H1 (cell line): Measurements from ENCODE around the gene GLP1R. TPM values are rescaled to one million over a fixed set of nuclear protein-coding genes. Genes with fewer than 3 reads are reported as not detected.
A peak's percentile ranks its signal among the peaks of the same experiment; 100 is the strongest.

Source experiments
- CTCF ChIA-PET: fragments of 300-600 bp; sonication (Branson Sonifier 250); formaldehyde crosslinking; loops from one replicate; lab custom pipeline; 2021; ENCODE audit not compliant: partially characterized antibody; lab: Charles Lee
- POLR2A ChIA-PET: fragments of 300-600 bp; sonication (Branson Sonifier 250); formaldehyde crosslinking; loops from one replicate; lab custom pipeline; 2021; ENCODE audit warnings: inconsistent platforms; ENCODE audit not compliant: partially characterized antibody; lab: Charles Lee
- DNase-seq, 2 experiments: peaks; one replicate each; pipeline versions ENCODE4 v3.0.0 to v3.0.0-alpha.2; 2010 to 2022; ENCODE audit warnings: low spot score in 2 of 2, low read depth in 1 of 2, mixed read lengths in 1 of 2
- FAIRE-seq: peaks from 2 replicates; lab custom pipeline; 2011; peaks lifted over from hg19 to GRCh38; lab: Jason Lieb, UNC
- H2AFZ ChIP-seq: 2 replicates; pipeline ENCODE4 v1.8.1; 2012; ENCODE audit warnings: low read length, inconsistent platforms
- H2AK5ac ChIP-seq: 2 replicates; pipeline ENCODE4 v1.6.1; 2013; ENCODE audit warnings: low read depth, low read length
- H2BK120ac ChIP-seq: replicated peaks from 2 replicates; pipeline ENCODE3; 2013; ENCODE audit warnings: low read depth, low read length, inconsistent platforms
- H2BK12ac ChIP-seq: 2 replicates; pipeline ENCODE4 v1.6.1; 2013; ENCODE audit warnings: low read depth, low read length
- H2BK15ac ChIP-seq: 2 replicates; pipeline ENCODE4 v1.6.1; 2013; ENCODE audit warnings: low read length
- H2BK20ac ChIP-seq: 2 replicates; pipeline ENCODE4 v1.6.1; 2013; ENCODE audit warnings: low read length
- H2BK5ac ChIP-seq: 2 replicates; pipeline ENCODE4 v1.6.1; 2013; ENCODE audit warnings: low read depth, low read length
- H3K14ac ChIP-seq: 2 replicates; pipeline ENCODE4 v1.6.1; 2013; ENCODE audit warnings: inconsistent platforms; ENCODE audit not compliant: insufficient read length
- H3K18ac ChIP-seq: 2 replicates; pipeline ENCODE4 v1.6.1; 2013; ENCODE audit warnings: low read length; ENCODE audit errors: extremely low read depth
- H3K23ac ChIP-seq: 2 replicates; pipeline ENCODE4 v1.6.1; 2013; ENCODE audit warnings: inconsistent platforms; ENCODE audit not compliant: insufficient read length
- H3K23me2 ChIP-seq: 2 replicates; pipeline ENCODE4 v1.6.1; 2013; ENCODE audit warnings: low read depth, low read length
- H3K27ac ChIP-seq: 2 replicates; pipeline ENCODE4 v1.6.1; 2011; ENCODE audit warnings: low read depth, low read length, inconsistent platforms
- H3K27me3 ChIP-seq, 4 experiments: replicated peaks in 1 of 4; 1 replicate in 1 of 4; 2 replicates in 3 of 4; pipeline versions ENCODE4 v1.6.1 to v1.8.1; 2011 to 2013; ENCODE audit warnings: low read length in 3 of 4, mild to moderate bottlenecking in 3 of 4, inconsistent platforms in 2 of 4, mixed read lengths in 2 of 4, moderate library complexity in 1 of 4; ENCODE audit not compliant: control insufficient read depth in 3 of 4, insufficient read depth in 3 of 4; ENCODE audit errors: extremely low read depth in 1 of 4
- H3K36me3 ChIP-seq, 4 experiments: 2 replicates each; pipeline versions ENCODE4 v1.6.1 to v1.8.1; 2011 to 2013; ENCODE audit warnings: mild to moderate bottlenecking in 4 of 4, low read length in 3 of 4, moderate library complexity in 2 of 4, control low read depth in 1 of 4, inconsistent platforms in 1 of 4; ENCODE audit not compliant: insufficient read depth in 4 of 4, control insufficient read depth in 2 of 4
- H3K4ac ChIP-seq: replicated peaks from 2 replicates; pipeline ENCODE3; 2013; ENCODE audit warnings: low read length, low read depth, mixed read lengths, inconsistent platforms; ENCODE audit not compliant: insufficient read length
- H3K4me1 ChIP-seq, 4 experiments: replicated peaks in 1 of 4; 1 replicate in 1 of 4; 2 replicates in 3 of 4; pipeline versions ENCODE4 v1.6.1 to v1.8.1; 2011 to 2013; ENCODE audit warnings: low read length in 3 of 4, inconsistent platforms in 2 of 4, mixed read lengths in 1 of 4; ENCODE audit not compliant: insufficient read depth in 4 of 4, control insufficient read depth in 3 of 4
- H3K4me2 ChIP-seq, 2 experiments: 2 replicates each; pipeline versions ENCODE4 v1.6.1 to v1.8.1; 2011 to 2013; ENCODE audit warnings: low read depth in 2 of 2, low read length in 2 of 2, control low read depth in 1 of 2, inconsistent platforms in 1 of 2, mild to moderate bottlenecking in 1 of 2; ENCODE audit not compliant: insufficient read depth in 1 of 2
- H3K4me3 ChIP-seq, 4 experiments: fragments of 200-600, 300-600 bp in 1 of 4; sonication (generic), shearing (Covaris generic), sonication (Bioruptor Twin) in 1 of 4; 2 replicates each; pipeline versions ENCODE4 v1.5.1 to v1.8.1; 2011 to 2016; ENCODE audit warnings: low read length in 4 of 4, low read depth in 3 of 4, control low read depth in 2 of 4, inconsistent platforms in 2 of 4, mild to moderate bottlenecking in 2 of 4, mixed read lengths in 1 of 4, moderate library complexity in 1 of 4; ENCODE audit not compliant: insufficient read depth in 2 of 4; ENCODE audit errors: extremely low read depth in 1 of 4
- H3K56ac ChIP-seq: replicated peaks from 2 replicates; pipeline ENCODE3; 2013; ENCODE audit warnings: low read depth, mild to moderate bottlenecking, mixed read lengths, low read length, inconsistent platforms; ENCODE audit not compliant: insufficient read length
- H3K79me1 ChIP-seq: 2 replicates; pipeline ENCODE4 v1.6.1; 2013; ENCODE audit warnings: low read depth, low read length, control low read depth
- H3K79me2 ChIP-seq, 2 experiments: 2 replicates each; pipeline versions ENCODE4 v1.6.1 to v1.8.1; 2012 to 2013; ENCODE audit warnings: low read length in 2 of 2, mild to moderate bottlenecking in 2 of 2, inconsistent platforms in 1 of 2; ENCODE audit not compliant: insufficient read depth in 2 of 2, control insufficient read depth in 1 of 2
- H3K9ac ChIP-seq, 4 experiments: replicated peaks in 1 of 4; 1 replicate in 1 of 4; 2 replicates in 3 of 4; pipeline versions ENCODE4 v1.6.1 to v1.8.1; 2011 to 2013; ENCODE audit warnings: low read depth in 3 of 4, low read length in 3 of 4, control low read depth in 2 of 4, mild to moderate bottlenecking in 2 of 4, moderate library complexity in 2 of 4, inconsistent platforms in 1 of 4; ENCODE audit errors: extremely low read depth in 1 of 4
- H3K9me3 ChIP-seq, 2 experiments: 2 replicates each; pipeline versions ENCODE4 v1.6.1 to v1.8.1; 2012 to 2013; ENCODE audit warnings: mild to moderate bottlenecking in 2 of 2, moderate library complexity in 2 of 2, control low read depth in 1 of 2, inconsistent platforms in 1 of 2, low read depth in 1 of 2, low read length in 1 of 2, mixed read lengths in 1 of 2; ENCODE audit not compliant: insufficient read depth in 2 of 2
- H4K20me1 ChIP-seq, 2 experiments: replicated peaks in 1 of 2; 2 replicates each; pipeline versions ENCODE3 to v1.8.1; 2011 to 2013; ENCODE audit warnings: inconsistent platforms in 2 of 2, low read length in 2 of 2, mild to moderate bottlenecking in 1 of 2; ENCODE audit not compliant: insufficient read depth in 2 of 2, control insufficient read depth in 1 of 2
- H4K5ac ChIP-seq: 2 replicates; pipeline ENCODE4 v1.6.1; 2013; ENCODE audit warnings: low read length, low read depth, mixed read lengths, inconsistent platforms; ENCODE audit not compliant: insufficient read length
- H4K8ac ChIP-seq: 2 replicates; pipeline ENCODE4 v1.8.0; 2013; ENCODE audit warnings: mild to moderate bottlenecking, moderate library complexity, low read length, inconsistent platforms; ENCODE audit not compliant: insufficient read depth; ENCODE audit errors: extremely low read depth
- H4K91ac ChIP-seq: replicated peaks from 2 replicates; pipeline ENCODE3; 2013; ENCODE audit warnings: low read length, mixed read lengths, inconsistent platforms; ENCODE audit not compliant: insufficient read length
- CBX8 ChIP-seq: fragments of 300-800, 300-1000 bp; sonication (generic); IDR thresholded peaks from 2 replicates; pipeline ENCODE4 v1.7.1; 2016; ENCODE audit warnings: low read depth, low read length, borderline replicate concordance
- CTBP2 ChIP-seq: IDR thresholded peaks from 2 replicates; pipeline ENCODE4 v1.7.0; 2011; ENCODE audit warnings: borderline replicate concordance, mild to moderate bottlenecking, moderate library complexity, mixed read lengths, low read length; ENCODE audit not compliant: insufficient read depth, insufficient read length
- EZH2 ChIP-seq: fragments of 200-600 bp; sonication (generic); IDR thresholded peaks from 2 replicates; pipeline ENCODE4 v1.7.1; 2012; ENCODE audit warnings: low read depth, mild to moderate bottlenecking, moderate library complexity, low read length, inconsistent platforms; ENCODE audit not compliant: severe bottlenecking
- KDM4A ChIP-seq: IDR thresholded peaks from one replicate; pipeline ENCODE4 v1.7.1; 2012; ENCODE audit warnings: low read depth, mild to moderate bottlenecking, moderate library complexity, low read length, inconsistent platforms; ENCODE audit not compliant: severe bottlenecking
- POU5F1 ChIP-seq: IDR thresholded peaks from 2 replicates; pipeline ENCODE4 v1.6.1; 2011; ENCODE audit warnings: low read depth, mild to moderate bottlenecking, low read length, moderate library complexity
- SUZ12 ChIP-seq: fragments of 200-600 bp; sonication (generic); IDR thresholded peaks from 2 replicates; pipeline ENCODE4 v1.6.1; 2012; ENCODE audit warnings: mild to moderate bottlenecking, inconsistent platforms, low read length, moderate library complexity, mixed read lengths
- WGBS, 2 experiments: shearing (Covaris generic) in 1 of 2; methylation state at CpG; one replicate each; pipeline versions ENCODE4 v1.1.6 to v1.1.7; 2013 to 2015; ENCODE audit warnings: low lambda C conversion rate in 2 of 2, mixed read lengths in 2 of 2, inconsistent platforms in 1 of 2, low coverage in 1 of 2, missing lambda C conversion rate in 1 of 2; ENCODE audit not compliant: insufficient replicate concordance in 2 of 2, insufficient coverage in 1 of 2, insufficient read length in 1 of 2; ENCODE audit errors: extremely low coverage in 1 of 2, missing lambda C conversion rate in 1 of 2; 5-methylcytosine and 5-hydroxymethylcytosine counted together
- long read RNA-seq, 2 experiments: library from RNA in 1 of 2; library from capped mRNA in 1 of 2; stranded (forward); transcript quantifications; one replicate each; pipeline ENCODE4 v2.0.0, GENCODE V29; 2021; ENCODE audit warnings: inconsistent platforms in 1 of 2
- polyA minus RNA-seq, 3 experiments: library from RNA; depleted of rRNA, polyadenylated mRNA; stranded (reverse); fragments of >200 nt; gene quantifications; 1 replicate in 2 of 3; 2 replicates in 1 of 3; pipeline ENCODE4 v1.2.3, GENCODE V29; 2011
- polyA plus RNA-seq, 7 experiments: library from polyadenylated mRNA; depleted of rRNA in 3 of 7; stranded (reverse) in 5 of 7; unstranded in 2 of 7; fragments of >200 nt in 5 of 7; fragments of 200-250 nt in 2 of 7; gene quantifications; 1 replicate in 5 of 7; 2 replicates in 1 of 7; 4 replicates in 1 of 7; pipeline versions ENCODE4 v1.2.1 to v1.2.3, GENCODE V29; 2011 to 2013; ENCODE audit warnings: missing spikeins in 2 of 7, mixed read lengths in 2 of 7
- total RNA-seq: library from RNA; stranded (reverse); fragmentation: NEBNext Ultra II Directional; extraction: Animal tissue kit (Norgen Biotek cat#: 25700); gene quantifications from 2 replicates; pipeline ENCODE4 v1.2.1, GENCODE V29; 2021
- TF ChIP-seq, protein P1 (sequence below): IDR thresholded peaks from 2 replicates; pipeline ENCODE4 v1.6.1; 2012; ENCODE audit warnings: inconsistent platforms

Gene GLP1R
- total RNA-seq (2.6 and 3.0 TPM in 2 replicates), polyA plus RNA-seq (2011; rRNA removed) (2.7 TPM in 2 replicates), polyA minus RNA-seq (2011; rRNA and poly(A)+ RNA removed) (5.1 and 6.2 TPM in 2 replicates)
- 3.2 TPM for polyA plus RNA-seq (2011; cell fraction: cytosol; rRNA removed)
- polyA plus RNA-seq (2011; cell fraction: nucleus; rRNA removed): 7.3 TPM
- polyA plus RNA-seq (2012, experiment 1 of 2): 1.9 to 2.3 TPM (median 2.2 TPM) in 4 replicates
- 0.79 TPM for polyA plus RNA-seq (2012, experiment 2 of 2)
- 1.9 TPM for polyA plus RNA-seq (2013, experiment 1 of 2)
- polyA plus RNA-seq (2013, experiment 2 of 2): 2.1 TPM
- polyA minus RNA-seq (2011; cell fraction: cytosol; rRNA and poly(A)+ RNA removed): 1.5 TPM
- polyA minus RNA-seq (2011; cell fraction: nucleus; rRNA and poly(A)+ RNA removed): 3.6 TPM
- long read RNA-seq, experiment 1: 0 reads
- long read RNA-seq, experiment 2: 0 reads

DNA sequence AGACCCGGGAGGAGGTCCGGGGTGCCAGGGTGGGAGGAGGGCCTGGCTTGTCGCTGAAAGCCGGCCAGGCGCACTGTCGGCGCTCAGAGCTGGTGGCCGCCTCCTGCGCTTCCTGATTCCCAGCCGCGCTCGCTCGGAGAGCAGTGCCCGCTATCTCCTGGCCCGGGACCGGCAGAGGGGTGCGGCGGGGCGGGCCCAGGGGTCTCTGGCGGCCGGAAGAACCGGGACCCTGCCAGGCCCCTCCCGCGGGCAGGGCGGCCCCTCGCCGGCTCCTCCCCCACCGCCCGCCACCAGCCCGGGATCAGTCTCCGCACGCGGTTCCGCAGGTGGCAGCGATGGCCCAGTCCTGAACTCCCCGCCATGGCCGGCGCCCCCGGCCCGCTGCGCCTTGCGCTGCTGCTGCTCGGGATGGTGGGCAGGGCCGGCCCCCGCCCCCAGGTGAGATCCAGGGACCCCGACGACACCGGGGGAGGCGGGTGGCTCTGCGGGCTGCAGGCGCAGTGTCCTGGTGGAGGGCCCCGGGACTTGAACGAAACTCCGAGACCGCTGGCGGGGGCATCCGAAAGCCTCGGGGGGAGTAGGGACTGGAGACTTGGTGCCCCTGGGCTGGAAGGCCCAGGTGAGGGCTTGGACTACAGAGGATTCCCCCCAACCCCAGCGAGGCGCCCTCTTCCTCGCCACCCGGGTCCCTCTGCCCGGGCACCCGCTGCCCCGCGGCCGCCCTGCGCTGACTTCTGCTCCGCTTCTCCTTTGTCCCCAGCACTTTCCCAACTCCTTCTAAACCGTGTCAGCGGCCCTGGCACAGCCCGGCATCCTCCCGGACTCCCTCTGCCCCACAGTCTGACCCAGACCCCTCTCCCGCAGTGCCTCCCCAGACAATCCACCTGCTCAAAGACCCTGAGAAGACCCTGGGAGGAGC is at the start of gene GLP1R:
Gene GLP1R (plus strand): TSS at position 301 of the 919 bp plus-strand sequence. CDS start 60 bp downstream, at position 361.
- H3K4me2 ChIP-seq: peak within 1 kb of the TSS; percentile 77 to 84
- no peak within 1 kb of the TSS for H2BK20ac ChIP-seq
- no peak within 1 kb of the TSS for H2BK120ac ChIP-seq
- no peak within 1 kb of the TSS for H2BK12ac ChIP-seq
- H3K27me3 ChIP-seq: peaks cover 3 to 39% (median 33%) of the 10 kb centered on the region in 4 experiments
- H4K5ac ChIP-seq: no peak within 1 kb of the TSS
- ChIA-PET CTCF (interaction anchor here (0.7 to 2.6 kb wide), 12 partner anchors 12 to 102 kb away, joined by 3 to 14 read pairs (median 4); no protein-coding TSS in a partner anchor), POLR2A (interaction anchor here (0.8 to 1.5 kb wide), 3 partner anchors 10 to 13 kb away, joined by 3 to 5 read pairs (median 4); no protein-coding TSS in a partner anchor)
- FAIRE-seq (no peak), DNase-seq (peak in 1 of 2 experiments; percentile 82)
- 0 out of 2 replicates have a peak within 1 kb of the TSS, but pooled peaks have one; percentile 46 for H2BK15ac ChIP-seq
- peaks cover 3 to 9% of the 10 kb centered on the region in 2 experiments for H4K20me1 ChIP-seq
- H3K18ac ChIP-seq: peak within 1 kb of the TSS; percentile 60
- peak within 1 kb of the TSS; percentile 65 to 85 (median 72) for H3K4me3 ChIP-seq
- no peaks in the 10 kb centered on the region for H3K9me3 ChIP-seq
- no peaks in the 10 kb centered on the region for H3K36me3 ChIP-seq
- H3K23ac ChIP-seq: no peak within 1 kb of the TSS
- no peak within 1 kb of the TSS for H2BK5ac ChIP-seq
- WGBS, 2 experiments: 4% methylated on average over 29 of the region's 74 CpGs; no CpG with 5 or more reads in 1 of the 2 experiments
- peak within 1 kb of the TSS; percentile 27 to 53 (median 42); a peak in 4 of 7 replicates for H3K9ac ChIP-seq
- H2AFZ ChIP-seq: 0 out of 2 replicates have a peak within 1 kb of the TSS, but pooled peaks have one; percentile 34
- peaks cover 12% of the 10 kb centered on the region; the same call in 1 of the 2 replicates for H3K23me2 ChIP-seq
- H3K4ac ChIP-seq: no peak within 1 kb of the TSS
- H3K4me1 ChIP-seq: peaks cover 0 to 6% (median 4%) of the 10 kb centered on the region in 4 experiments; a peak in 5 of 7 replicates
- no peak within 1 kb of the TSS for H2AK5ac ChIP-seq
- H3K14ac ChIP-seq: no peak within 1 kb of the TSS
- no peak within 1 kb of the TSS for H3K56ac ChIP-seq
- no peaks in the 10 kb centered on the region for H3K79me2 ChIP-seq
- peak within 1 kb of the TSS; percentile 60 for H4K8ac ChIP-seq
- H4K91ac ChIP-seq: no peak within 1 kb of the TSS
- H3K79me1 ChIP-seq: 0 out of 2 replicates have a peak, but pooled peaks cover 2% of the 10 kb centered on the region
- H3K27ac ChIP-seq: no peak within 1 kb of the TSS
- TF ChIP-seq POU5F1 (no peak), SUZ12 (peak; percentile 69), CBX8 (no peak), KDM4A (peak; percentile 97), EZH2 (peak; percentile 63), CTBP2 (peak; percentile 73)
- TF ChIP-seq, protein P1, sequence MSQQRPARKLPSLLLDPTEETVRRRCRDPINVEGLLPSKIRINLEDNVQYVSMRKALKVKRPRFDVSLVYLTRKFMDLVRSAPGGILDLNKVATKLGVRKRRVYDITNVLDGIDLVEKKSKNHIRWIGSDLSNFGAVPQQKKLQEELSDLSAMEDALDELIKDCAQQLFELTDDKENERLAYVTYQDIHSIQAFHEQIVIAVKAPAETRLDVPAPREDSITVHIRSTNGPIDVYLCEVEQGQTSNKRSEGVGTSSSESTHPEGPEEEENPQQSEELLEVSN: peak; percentile 38; the same call in 1 of the 2 replicates
